ENCODE measurements around the gene ADSS1. TPM values are rescaled to one million over a fixed set of nuclear protein-coding genes. Genes with fewer than 3 reads are reported as not detected.

ADSS1 gene
- total RNA-seq, 1 experiment from 2014 or later = 1.2 TPM

- H3K27ac ChIP-seq = no peak overlapping the region
- no peaks in the 10 kb centered on the region for H3K9me3 ChIP-seq (replicated peaks)
- no peak overlapping the region for H3K4me3 ChIP-seq
- H3K4me1 ChIP-seq = peaks cover 34% of the 10 kb centered on the region
- DNase-seq = no peak
- H3K27me3 ChIP-seq = no peaks in the 10 kb centered on the region
- peaks cover 34% of the 10 kb centered on the region for H3K36me3 ChIP-seq
Observed at GRCh38 chr14:104792101-104792884, 68.3 kb downstream of the ADSS1 start.

DNA sequence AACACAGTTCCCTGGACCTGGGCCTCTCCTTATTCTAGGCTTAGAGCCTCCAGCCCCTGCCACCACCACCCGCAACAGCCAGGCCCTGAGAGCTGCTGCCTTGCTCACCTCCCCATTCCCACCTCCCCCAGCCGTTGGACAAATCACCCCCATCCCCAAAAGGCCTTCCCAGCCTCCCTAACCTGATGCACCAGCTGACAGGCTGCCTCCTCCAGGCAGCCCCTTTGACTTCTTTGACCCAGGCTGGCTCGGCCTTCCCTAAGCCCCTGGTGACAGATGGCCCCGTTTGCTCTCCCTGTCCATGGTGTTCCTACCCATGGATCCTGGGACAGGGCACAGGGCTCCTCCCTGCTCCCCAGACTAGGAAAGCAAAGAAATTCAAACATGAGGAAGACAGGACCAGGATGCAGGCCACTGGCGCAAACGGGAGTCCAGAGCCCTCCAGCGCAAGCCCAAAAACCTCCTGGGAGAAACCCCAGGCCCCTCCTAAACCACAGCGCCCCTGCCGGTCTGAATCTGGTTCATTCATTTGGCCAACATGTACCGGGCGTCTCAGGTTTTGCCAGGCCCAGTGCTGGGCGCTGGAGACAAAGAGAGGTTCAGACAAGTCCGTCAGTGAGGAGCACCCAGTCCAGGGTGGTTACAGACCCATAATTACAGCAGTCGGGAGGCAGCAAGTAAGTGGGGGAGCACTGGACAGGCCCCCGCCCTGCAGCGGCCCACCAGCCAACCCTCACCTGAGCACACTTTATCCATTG is 69.1 kb downstream of the ADSS1 start:
- Histone ChIP-seq H3K36me3 (peaks cover 27% of the 10 kb centered on the region), H3K9me3 (replicated peaks) (no peaks in the 10 kb centered on the region), H3K27ac (no peak overlapping the region), H3K27me3 (no peaks in the 10 kb centered on the region), H3K4me1 (peaks cover 35% of the 10 kb centered on the region), H3K4me3 (no peak overlapping the region)
- no peak for DNase-seq

GRCh38 chr14:104793703-104793959 is 69.6 kb downstream of the ADSS1 start:
- Histone ChIP-seq H3K4me3 (no peak overlapping the region), H3K4me1 (peaks cover 31% of the 10 kb centered on the region), H3K27me3 (no peaks in the 10 kb centered on the region), H3K36me3 (peaks cover 27% of the 10 kb centered on the region), H3K27ac (no peak overlapping the region), H3K9me3 (replicated peaks) (no peaks in the 10 kb centered on the region)
- DNase-seq = no peak

GRCh38 chr14:104794099-104794498 is 70.1 kb downstream of the ADSS1 start:
- Histone ChIP-seq H3K27ac (peak overlapping the region; percentile 72), H3K4me3 (peak overlapping the region; percentile 94), H3K9me3 (replicated peaks) (no peaks in the 10 kb centered on the region), H3K27me3 (no peaks in the 10 kb centered on the region), H3K36me3 (peaks cover 25% of the 10 kb centered on the region), H3K4me1 (peaks cover 26% of the 10 kb centered on the region)
- peak; percentile 96 for DNase-seq

GRCh38 chr14:104794631-104794992 is 70.6 kb downstream of the ADSS1 start:
- Histone ChIP-seq H3K27me3 (no peaks in the 10 kb centered on the region), H3K4me1 (peaks cover 26% of the 10 kb centered on the region), H3K4me3 (peak overlapping the region; percentile 94), H3K36me3 (peaks cover 23% of the 10 kb centered on the region), H3K9me3 (replicated peaks) (no peaks in the 10 kb centered on the region), H3K27ac (peak overlapping the region; percentile 72)
- peak; percentile 39 to 44 for DNase-seq

DNA sequence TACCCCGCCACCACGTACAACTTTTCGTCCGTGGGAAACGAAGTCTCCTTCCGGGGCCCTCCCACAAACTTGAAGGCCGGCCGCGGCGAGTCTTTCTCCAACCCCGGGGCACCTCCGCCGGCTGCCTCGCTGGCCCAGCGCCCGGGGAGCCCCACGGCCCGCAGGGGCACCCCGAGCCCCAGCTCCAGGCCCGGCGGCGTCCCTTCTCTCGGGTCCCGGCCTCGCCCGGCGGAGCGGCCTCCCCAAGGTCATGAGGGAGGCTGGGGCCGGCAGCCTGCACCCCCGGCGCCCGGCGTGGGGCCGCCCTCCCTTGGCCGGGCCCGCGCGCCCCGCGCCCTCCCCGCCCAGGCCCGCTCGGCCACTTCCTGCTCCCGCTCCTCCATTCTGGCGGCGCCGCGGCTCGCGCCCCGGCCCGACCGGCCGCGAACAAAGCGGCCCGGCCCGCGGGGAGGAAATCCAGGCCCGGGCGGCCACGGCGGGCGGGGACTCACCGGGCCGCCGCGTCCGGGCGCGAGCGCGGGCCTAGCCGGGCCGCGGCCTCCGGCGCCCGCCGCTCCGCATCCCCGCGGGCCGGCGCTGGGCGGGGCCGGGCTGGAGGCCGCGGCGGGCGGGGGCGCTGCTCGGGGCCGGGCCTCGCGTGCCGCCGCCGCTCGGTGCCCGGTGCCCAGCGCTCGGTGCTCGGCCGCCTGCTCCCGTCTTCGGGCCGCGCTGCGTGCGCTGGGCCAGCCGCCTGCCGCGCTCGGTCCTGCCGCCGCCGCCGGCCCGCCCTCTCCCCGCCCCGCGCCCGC is 71.2 kb downstream of the ADSS1 start, which contains the start of gene AKT1:
TSS of gene AKT1 (minus strand) at position 756 of the 788 bp plus-strand sequence. CDS start 3,105 bp downstream, outside the sequence.
- DNase-seq = no peak
- H3K4me1 ChIP-seq = peaks cover 26% of the 10 kb centered on the region
- H3K36me3 ChIP-seq = peaks cover 20% of the 10 kb centered on the region
- H3K9me3 ChIP-seq (replicated peaks) = no peaks in the 10 kb centered on the region
- H3K27ac ChIP-seq = peak within 1 kb of the TSS; percentile 72
- H3K4me3 ChIP-seq = peak within 1 kb of the TSS; percentile 94
- H3K27me3 ChIP-seq = no peaks in the 10 kb centered on the region

- peak overlapping the region; percentile 58 for H3K4me3 ChIP-seq
- no peaks in the 10 kb centered on the region for H3K27me3 ChIP-seq
- no peak overlapping the region for H3K27ac ChIP-seq
- peaks cover 26% of the 10 kb centered on the region for H3K4me1 ChIP-seq
- peaks cover 14% of the 10 kb centered on the region for H3K36me3 ChIP-seq
- no peaks in the 10 kb centered on the region for H3K9me3 ChIP-seq (replicated peaks)
- peak in 1 of 2 experiments; percentile 63 for DNase-seq
Observed at GRCh38 chr14:104795781-104796686, 72.0 kb downstream of the ADSS1 start.

GRCh38 chr14:104796687-104797081 is 72.7 kb downstream of the ADSS1 start:
- Histone ChIP-seq H3K36me3 (peaks cover 7% of the 10 kb centered on the region), H3K4me1 (peaks cover 26% of the 10 kb centered on the region), H3K27me3 (no peaks in the 10 kb centered on the region), H3K4me3 (no peak overlapping the region), H3K27ac (no peak overlapping the region), H3K9me3 (replicated peaks) (no peaks in the 10 kb centered on the region)
- no peak for DNase-seq

Other genes with a start within 250 kb of the ADSS1 start
- not detected in 2 replicates for gene C14orf180, start 144.5 kb upstream of the ADSS1 start, total RNA-seq (2014; rRNA removed; shearing (Covaris generic))
- gene TMEM179, start 119.5 kb upstream of the ADSS1 start, total RNA-seq (2014; rRNA removed; shearing (Covaris generic)) = not detected in 2 replicates
- 36.9 and 38.3 TPM in 2 replicates for gene INF2, start 34.6 kb upstream of the ADSS1 start, total RNA-seq (2014; rRNA removed; shearing (Covaris generic))
- 105 and 157 TPM in 2 replicates for gene SIVA1, start 28.9 kb downstream of the ADSS1 start, total RNA-seq (2014; rRNA removed; shearing (Covaris generic))
- 160 and 164 TPM in 2 replicates for gene AKT1, start 71.5 kb downstream of the ADSS1 start, total RNA-seq (2014; rRNA removed; shearing (Covaris generic))
- 0.38 and 0.48 TPM in 2 replicates for gene ZBTB42, start 76.9 kb downstream of the ADSS1 start, total RNA-seq (2014; rRNA removed; shearing (Covaris generic))
- gene CEP170B, start 141.0 kb downstream of the ADSS1 start, total RNA-seq (2014; rRNA removed; shearing (Covaris generic)) = 0.08 and 0.12 TPM in 2 replicates
- gene PLD4, start 200.7 kb downstream of the ADSS1 start, total RNA-seq (2014; rRNA removed; shearing (Covaris generic)) = not detected in 2 replicates

Data from SJCRH30 (cell line).